ENCODE results near the gene TSC22D3. TPM values are rescaled to one million over a fixed set of nuclear protein-coding genes. Genes with fewer than 3 reads are reported as not detected.

Gene TSC22D3
- total RNA-seq, 2 experiments from 2014 or later: 29.3 to 35.6 TPM

DNA sequence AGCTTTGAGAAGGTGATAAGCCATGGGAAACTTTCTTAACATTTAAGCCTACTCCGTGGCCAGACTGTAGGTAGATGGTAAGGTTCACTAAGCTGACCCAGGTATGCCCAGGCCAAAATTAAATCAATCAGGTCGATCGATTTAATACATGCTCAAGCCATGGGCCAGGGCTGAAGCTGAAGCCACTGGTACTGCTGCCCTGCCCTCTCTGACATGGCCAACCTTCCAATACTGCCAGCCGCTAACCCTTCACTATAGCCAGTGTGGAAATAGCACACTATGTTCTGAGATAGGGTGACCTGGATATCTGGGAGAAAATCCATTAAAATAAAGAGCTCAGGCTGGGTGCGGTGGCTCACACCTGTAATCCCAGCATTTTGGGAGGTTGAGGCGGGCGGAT lies 31.6 kb downstream of the TSC22D3 start:
- H3K4me1 ChIP-seq (ENCODE audit: insufficient read depth, low read length, poor library complexity, severe bottlenecking): no peaks in the 10 kb centered on the region
- H2AFZ ChIP-seq (ENCODE audit: low read length): no peak overlapping the region
- no peak for DNase-seq (ENCODE audit: low spot score)
- ChIA-PET POLR2A (no interaction called here), CTCF (ENCODE audit: unreplicated experiment) (no interaction called here)
- BruUV-seq (replicated peaks): no TSS peak
- no peak overlapping the region for H3K4me2 ChIP-seq (ENCODE audit: low read length)
- H3K9me2 ChIP-seq (ENCODE audit: insufficient read depth, low read length): no peaks in the 10 kb centered on the region
- no peak overlapping the region for H3K4me3 ChIP-seq (ENCODE audit: low read depth, low read length, poor library complexity, severe bottlenecking)
- no peak overlapping the region for H3K27ac ChIP-seq (ENCODE audit: low read depth, low read length, poor library complexity, severe bottlenecking)
- H4K20me1 ChIP-seq (ENCODE audit: insufficient read depth, low read length): no peaks in the 10 kb centered on the region
- TF ChIP-seq, protein P1, sequence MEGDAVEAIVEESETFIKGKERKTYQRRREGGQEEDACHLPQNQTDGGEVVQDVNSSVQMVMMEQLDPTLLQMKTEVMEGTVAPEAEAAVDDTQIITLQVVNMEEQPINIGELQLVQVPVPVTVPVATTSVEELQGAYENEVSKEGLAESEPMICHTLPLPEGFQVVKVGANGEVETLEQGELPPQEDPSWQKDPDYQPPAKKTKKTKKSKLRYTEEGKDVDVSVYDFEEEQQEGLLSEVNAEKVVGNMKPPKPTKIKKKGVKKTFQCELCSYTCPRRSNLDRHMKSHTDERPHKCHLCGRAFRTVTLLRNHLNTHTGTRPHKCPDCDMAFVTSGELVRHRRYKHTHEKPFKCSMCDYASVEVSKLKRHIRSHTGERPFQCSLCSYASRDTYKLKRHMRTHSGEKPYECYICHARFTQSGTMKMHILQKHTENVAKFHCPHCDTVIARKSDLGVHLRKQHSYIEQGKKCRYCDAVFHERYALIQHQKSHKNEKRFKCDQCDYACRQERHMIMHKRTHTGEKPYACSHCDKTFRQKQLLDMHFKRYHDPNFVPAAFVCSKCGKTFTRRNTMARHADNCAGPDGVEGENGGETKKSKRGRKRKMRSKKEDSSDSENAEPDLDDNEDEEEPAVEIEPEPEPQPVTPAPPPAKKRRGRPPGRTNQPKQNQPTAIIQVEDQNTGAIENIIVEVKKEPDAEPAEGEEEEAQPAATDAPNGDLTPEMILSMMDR (conservative IDR thresholded peaks at IDR 0.05; ENCODE audit: low read length): no peak
- no peak for TF ChIP-seq EZH2phosphoT487 (IDR thresholded peaks at IDR 0.05; ENCODE audit: borderline replicate concordance, low read depth, low read length)
- intact Hi-C loops (cut with micrococcal nuclease; ENCODE audit: unreplicated experiment): no loop called here
- H3K79me2 ChIP-seq (ENCODE audit: insufficient read depth, low read depth, low read length): no peaks in the 10 kb centered on the region
- no peaks in the 10 kb centered on the region for H3K36me3 ChIP-seq (ENCODE audit: insufficient read depth, low read length)
- H3K9me3 ChIP-seq (ENCODE audit: low read length): no peaks in the 10 kb centered on the region

DNA sequence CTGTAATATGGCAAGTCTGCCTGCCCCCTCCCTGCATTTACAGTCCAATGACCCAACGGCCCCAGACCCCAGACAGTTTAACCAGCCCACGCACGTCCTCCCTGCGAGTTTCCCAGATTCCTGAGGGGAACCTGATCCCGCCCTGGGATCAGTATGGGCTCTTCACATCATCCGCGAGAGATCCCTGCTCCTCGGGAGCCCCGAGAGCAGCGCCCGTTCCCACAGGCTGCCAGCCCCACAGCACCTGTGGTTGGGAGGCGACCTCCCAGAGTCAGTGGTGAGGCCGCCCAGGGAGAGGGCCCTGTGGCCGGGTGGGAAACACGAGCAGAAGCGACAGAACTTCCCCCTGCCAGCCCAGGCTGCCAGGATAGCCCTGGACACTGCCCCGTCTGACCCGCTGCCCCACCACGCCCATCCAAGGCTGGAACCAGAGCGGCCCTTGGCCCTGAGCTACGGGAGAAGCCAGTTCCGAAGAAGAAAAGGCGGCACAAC lies 32.8 kb downstream of the TSC22D3 start:
- BruUV-seq (replicated peaks): no TSS peak
- intact Hi-C loops (cut with micrococcal nuclease; ENCODE audit: unreplicated experiment): no loop called here
- TF ChIP-seq, protein P1 (conservative IDR thresholded peaks at IDR 0.05; ENCODE audit: low read length): no peak
- TF ChIP-seq EZH2phosphoT487 (IDR thresholded peaks at IDR 0.05; ENCODE audit: borderline replicate concordance, low read depth, low read length): no peak
- Histone ChIP-seq H3K4me3 (ENCODE audit: low read depth, low read length, poor library complexity, severe bottlenecking) (no peak overlapping the region), H4K20me1 (ENCODE audit: insufficient read depth, low read length) (no peaks in the 10 kb centered on the region), H3K4me2 (ENCODE audit: low read length) (no peak overlapping the region), H3K79me2 (ENCODE audit: insufficient read depth, low read depth, low read length) (no peaks in the 10 kb centered on the region), H3K36me3 (ENCODE audit: insufficient read depth, low read length) (no peaks in the 10 kb centered on the region), H3K9me2 (ENCODE audit: insufficient read depth, low read length) (no peaks in the 10 kb centered on the region), H3K27ac (ENCODE audit: low read depth, low read length, poor library complexity, severe bottlenecking) (no peak overlapping the region), H2AFZ (ENCODE audit: low read length) (no peak overlapping the region), H3K4me1 (ENCODE audit: insufficient read depth, low read length, poor library complexity, severe bottlenecking) (no peaks in the 10 kb centered on the region), H3K9me3 (ENCODE audit: low read length) (no peaks in the 10 kb centered on the region)
- ChIA-PET POLR2A (no interaction called here), CTCF (ENCODE audit: unreplicated experiment) (no interaction called here)
- DNase-seq (ENCODE audit: low spot score): no peak

DNA sequence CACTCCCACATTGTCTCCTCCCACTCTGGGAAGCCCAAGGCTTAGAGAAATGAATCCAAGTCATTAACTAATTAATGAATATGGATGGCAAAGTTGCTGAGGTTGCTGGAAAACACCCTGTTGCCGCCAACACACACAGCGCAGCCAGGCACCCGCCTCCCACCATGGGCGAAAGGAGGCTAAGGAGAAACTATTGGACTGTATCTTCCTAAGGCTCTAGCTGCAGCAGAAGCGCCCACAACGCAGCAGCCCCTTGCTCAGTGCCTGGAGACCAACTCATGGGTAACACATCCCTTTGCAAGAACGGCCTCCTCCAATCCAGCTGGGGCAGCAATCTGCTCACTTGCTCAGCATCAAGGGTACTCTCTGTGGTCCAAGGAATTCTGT lies 34.2 kb downstream of the TSC22D3 start:
- H4K20me1 ChIP-seq (ENCODE audit: insufficient read depth, low read length): no peaks in the 10 kb centered on the region
- intact Hi-C loops (cut with micrococcal nuclease; ENCODE audit: unreplicated experiment): no loop called here
- H3K9me2 ChIP-seq (ENCODE audit: insufficient read depth, low read length): no peaks in the 10 kb centered on the region
- no TSS peak for BruUV-seq (replicated peaks)
- H3K79me2 ChIP-seq (ENCODE audit: insufficient read depth, low read depth, low read length): no peaks in the 10 kb centered on the region
- TF ChIP-seq EZH2phosphoT487 (IDR thresholded peaks at IDR 0.05; ENCODE audit: borderline replicate concordance, low read depth, low read length): no peak
- TF ChIP-seq, protein P1 (conservative IDR thresholded peaks at IDR 0.05; ENCODE audit: low read length): no peak
- no peaks in the 10 kb centered on the region for H3K36me3 ChIP-seq (ENCODE audit: insufficient read depth, low read length)
- ChIA-PET CTCF (ENCODE audit: unreplicated experiment) (no interaction called here), POLR2A (no interaction called here)
- H3K4me1 ChIP-seq (ENCODE audit: insufficient read depth, low read length, poor library complexity, severe bottlenecking): no peaks in the 10 kb centered on the region
- H3K27ac ChIP-seq (ENCODE audit: low read depth, low read length, poor library complexity, severe bottlenecking): no peak overlapping the region
- H3K4me3 ChIP-seq (ENCODE audit: low read depth, low read length, poor library complexity, severe bottlenecking): no peak overlapping the region
- no peak overlapping the region for H3K4me2 ChIP-seq (ENCODE audit: low read length)
- H3K9me3 ChIP-seq (ENCODE audit: low read length): no peaks in the 10 kb centered on the region
- H2AFZ ChIP-seq (ENCODE audit: low read length): no peak overlapping the region
- no peak for DNase-seq (ENCODE audit: low spot score)
